SJCRH30 (cell line): Measurements from ENCODE around the gene PRELID3B. TPM values are rescaled to one million over a fixed set of nuclear protein-coding genes. Genes with fewer than 3 reads are reported as not detected.
A peak's percentile ranks its signal among the peaks of the same experiment; 100 is the strongest.

Experiments used
- DNase-seq, 2 experiments: peaks; one replicate each; pipeline ENCODE4 v3.0.0-alpha.2; 2015 to 2020
- H3K27ac ChIP-seq: fragments of 250-450 bp; sonication (Bioruptor Pico); 2 replicates; pipeline ENCODE4 v1.5.1; 2020; ENCODE audit warnings: mild to moderate bottlenecking, moderate library complexity
- H3K27me3 ChIP-seq: fragments of 250-450 bp; sonication (Bioruptor Pico); 2 replicates; pipeline ENCODE4 v1.5.1; 2020; ENCODE audit warnings: mild to moderate bottlenecking, moderate library complexity
- H3K36me3 ChIP-seq: fragments of 250-450 bp; sonication (Bioruptor Pico); 2 replicates; pipeline ENCODE4 v1.5.1; 2020; ENCODE audit warnings: mild to moderate bottlenecking, moderate library complexity
- H3K4me1 ChIP-seq: fragments of 250-450 bp; sonication (Bioruptor Pico); 2 replicates; pipeline ENCODE4 v1.5.1; 2020; ENCODE audit warnings: mild to moderate bottlenecking, moderate library complexity
- H3K4me3 ChIP-seq: fragments of 250-450 bp; sonication (Bioruptor Pico); 2 replicates; pipeline ENCODE4 v1.5.1; 2020; ENCODE audit warnings: mild to moderate bottlenecking, moderate library complexity
- H3K9me3 ChIP-seq: fragments of 250-450 bp; sonication (Bioruptor Pico); replicated peaks from 2 replicates; pipeline ENCODE4 v1.5.1; 2020; ENCODE audit warnings: mild to moderate bottlenecking, moderate library complexity
- total RNA-seq: library from RNA; depleted of rRNA; stranded (reverse); fragments of >200 nt; shearing (Covaris generic); gene quantifications from 2 replicates; pipeline ENCODE4 v1.2.3, GENCODE V29; 2014; rRNA removed

Gene PRELID3B
- 298 and 331 TPM in 2 replicates for total RNA-seq

DNA sequence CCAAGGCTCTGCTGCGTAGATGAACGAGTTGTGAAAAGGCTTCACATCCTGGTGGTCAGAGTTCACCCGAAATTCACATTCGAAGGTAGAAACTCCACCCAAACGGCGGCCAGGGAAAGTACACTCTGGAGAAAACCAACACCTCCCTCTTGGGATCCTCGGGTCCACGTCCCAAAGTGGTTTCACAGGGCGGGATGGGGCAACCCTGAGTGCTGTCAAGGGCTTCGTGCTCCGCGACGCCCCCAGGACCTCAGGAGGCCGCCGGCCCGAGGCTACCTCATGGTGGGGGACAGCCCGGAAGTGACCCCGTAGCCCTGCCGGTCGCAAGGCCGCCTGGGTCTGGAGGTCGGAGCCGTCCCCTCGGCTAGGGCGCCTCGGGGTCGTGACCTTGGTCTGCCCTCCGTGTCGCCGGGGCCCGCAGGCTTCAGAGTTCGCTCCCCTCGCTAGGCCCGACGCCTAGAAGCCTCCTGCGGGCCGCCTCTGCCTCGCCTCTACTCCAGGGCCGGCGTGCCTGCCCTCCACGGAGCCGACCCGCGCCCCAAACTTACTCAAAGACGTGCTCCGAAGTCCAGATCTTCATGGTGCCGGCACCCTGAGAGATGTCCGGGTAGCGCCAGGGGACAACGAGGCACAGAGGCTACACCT, at the start of gene PRELID3B:
TSS of gene PRELID3B (minus strand) at position 636 of the 645 bp plus-strand sequence. CDS start at position 580, 56 bp downstream.
- DNase-seq, result peak; percentile 69
- peaks cover 34% of the 10 kb centered on the region for H3K36me3 ChIP-seq
- no peaks in the 10 kb centered on the region for H3K9me3 ChIP-seq
- peaks cover 18% of the 10 kb centered on the region for H3K4me1 ChIP-seq
- no peaks in the 10 kb centered on the region for H3K27me3 ChIP-seq
- H3K4me3 ChIP-seq, result peak within 1 kb of the TSS; percentile 87
- peak within 1 kb of the TSS; percentile 70 for H3K27ac ChIP-seq

DNA sequence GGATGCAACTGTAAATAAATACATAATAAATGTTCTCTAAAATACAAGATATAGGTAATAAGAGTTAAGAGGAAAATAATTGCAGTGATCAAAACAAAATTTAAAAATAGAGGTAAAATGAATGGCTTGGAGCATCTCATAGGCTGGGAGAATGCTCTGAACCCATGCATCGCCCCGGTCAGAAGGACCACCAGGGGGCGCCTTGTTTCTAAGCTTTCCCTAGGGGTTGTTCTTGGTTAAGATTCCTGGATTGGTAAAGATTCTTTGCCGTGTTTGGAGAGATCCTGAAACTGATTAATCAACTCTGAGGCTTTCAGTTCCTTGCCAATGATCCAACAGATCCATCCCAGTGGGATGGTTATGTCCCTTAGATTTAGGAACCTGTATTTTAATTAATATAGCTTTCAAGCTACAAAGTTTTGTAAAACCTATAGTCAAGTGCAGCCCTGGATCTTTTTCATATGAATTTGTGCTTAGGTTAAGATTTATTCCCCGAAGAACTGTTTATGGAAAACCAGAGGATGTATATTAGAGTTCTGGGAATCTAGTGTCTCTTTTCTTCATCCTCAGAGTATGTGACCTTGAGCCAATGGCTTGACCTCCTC, 45.3 kb upstream of the PRELID3B start:
- H3K4me3 ChIP-seq, result no peak overlapping the region
- no peak overlapping the region for H3K27ac ChIP-seq
- peaks cover 13% of the 10 kb centered on the region for H3K4me1 ChIP-seq
- no peaks in the 10 kb centered on the region for H3K27me3 ChIP-seq
- no peaks in the 10 kb centered on the region for H3K9me3 ChIP-seq
- peak; percentile 88 to 98 for DNase-seq
- no peaks in the 10 kb centered on the region for H3K36me3 ChIP-seq

DNA sequence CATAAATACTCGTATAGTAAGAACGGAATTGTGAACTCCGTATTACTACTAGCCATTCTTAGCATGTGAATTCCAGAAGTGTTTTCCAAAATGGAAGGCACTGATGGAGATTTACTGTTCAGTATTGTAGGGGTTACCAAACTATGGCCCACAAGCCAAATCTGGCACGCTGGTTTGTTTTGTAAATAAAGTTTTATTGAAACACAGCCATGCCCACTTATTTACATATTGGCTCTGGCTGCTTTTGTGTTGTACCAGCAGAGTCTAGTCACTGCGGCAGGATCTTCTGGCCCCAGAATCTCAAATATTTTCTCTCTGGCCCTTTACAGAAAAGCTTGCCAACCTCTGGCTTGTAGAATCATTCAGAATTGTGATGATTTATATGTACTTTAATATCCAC, 44.3 kb upstream of the PRELID3B start:
- Histone ChIP-seq H3K4me1 (peaks cover 24% of the 10 kb centered on the region), H3K27ac (no peak overlapping the region), H3K27me3 (no peaks in the 10 kb centered on the region), H3K9me3 (no peaks in the 10 kb centered on the region), H3K4me3 (no peak overlapping the region), H3K36me3 (no peaks in the 10 kb centered on the region)
- no peak for DNase-seq

DNA sequence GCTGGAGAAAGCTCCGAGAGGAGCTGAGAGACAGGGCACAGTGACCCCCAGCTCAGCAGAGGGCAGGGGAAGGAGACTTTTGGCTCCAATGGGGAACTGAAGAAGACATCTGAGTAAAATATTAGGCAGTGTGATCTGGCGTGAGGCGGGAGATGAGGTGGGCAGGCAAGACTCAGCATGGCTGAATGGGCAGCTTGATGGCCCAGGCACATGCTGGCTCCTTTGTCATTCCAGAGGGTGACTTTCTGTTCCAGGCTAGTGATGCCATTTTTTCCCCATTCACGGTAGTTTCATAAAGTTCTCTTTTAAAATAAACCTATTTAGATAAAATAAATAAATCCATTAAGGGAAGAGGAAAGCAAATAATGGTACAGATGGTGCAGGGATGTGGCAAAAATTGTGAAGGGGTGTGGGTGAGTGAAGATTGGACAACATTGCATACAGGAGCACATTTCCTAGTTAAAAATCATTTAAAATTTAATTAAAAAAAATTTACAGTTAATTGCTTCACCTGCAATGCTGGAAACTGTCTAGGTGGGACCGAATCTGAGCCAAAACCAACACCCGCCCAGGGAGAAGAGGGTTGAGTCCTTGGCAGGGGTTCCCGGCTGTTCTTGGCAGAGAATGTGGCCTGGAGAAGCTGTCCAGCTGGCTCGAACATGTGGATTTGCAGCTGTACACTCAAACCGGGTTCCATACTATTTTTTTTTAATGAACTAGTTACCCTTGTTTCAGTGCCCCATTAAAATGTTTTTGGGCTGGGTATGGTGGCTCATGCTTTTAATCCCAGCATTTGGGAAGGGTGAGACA, 41.7 kb upstream of the PRELID3B start:
- Histone ChIP-seq H3K36me3 (no peaks in the 10 kb centered on the region), H3K27me3 (no peaks in the 10 kb centered on the region), H3K27ac (no peak overlapping the region), H3K4me3 (no peak overlapping the region), H3K9me3 (no peaks in the 10 kb centered on the region), H3K4me1 (peaks cover 28% of the 10 kb centered on the region)
- no peak for DNase-seq

DNA sequence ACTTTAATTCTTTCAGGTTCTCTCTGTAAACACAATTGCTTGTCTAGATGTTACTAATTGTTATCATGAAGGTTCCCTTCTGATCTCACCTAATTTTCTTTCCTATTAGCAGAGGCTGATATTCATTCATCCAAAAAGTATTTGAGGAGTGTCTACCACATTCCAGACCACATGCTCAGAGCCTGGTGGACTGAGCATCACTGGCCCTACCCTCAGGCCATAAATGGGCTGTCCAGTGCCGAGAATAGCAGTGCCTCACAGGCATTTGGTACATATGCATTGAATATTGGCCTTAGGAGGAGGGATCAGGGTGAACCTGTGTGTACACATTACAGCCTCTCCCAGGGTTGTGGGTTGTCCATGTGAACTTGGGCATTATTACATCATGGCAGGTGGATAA, 40.4 kb upstream of the PRELID3B start:
- peak; percentile 55 to 70 for DNase-seq
- Histone ChIP-seq H3K27ac (peak overlapping the region; percentile 26), H3K9me3 (no peaks in the 10 kb centered on the region), H3K4me3 (no peak overlapping the region), H3K36me3 (no peaks in the 10 kb centered on the region), H3K27me3 (no peaks in the 10 kb centered on the region), H3K4me1 (peaks cover 31% of the 10 kb centered on the region)

DNA sequence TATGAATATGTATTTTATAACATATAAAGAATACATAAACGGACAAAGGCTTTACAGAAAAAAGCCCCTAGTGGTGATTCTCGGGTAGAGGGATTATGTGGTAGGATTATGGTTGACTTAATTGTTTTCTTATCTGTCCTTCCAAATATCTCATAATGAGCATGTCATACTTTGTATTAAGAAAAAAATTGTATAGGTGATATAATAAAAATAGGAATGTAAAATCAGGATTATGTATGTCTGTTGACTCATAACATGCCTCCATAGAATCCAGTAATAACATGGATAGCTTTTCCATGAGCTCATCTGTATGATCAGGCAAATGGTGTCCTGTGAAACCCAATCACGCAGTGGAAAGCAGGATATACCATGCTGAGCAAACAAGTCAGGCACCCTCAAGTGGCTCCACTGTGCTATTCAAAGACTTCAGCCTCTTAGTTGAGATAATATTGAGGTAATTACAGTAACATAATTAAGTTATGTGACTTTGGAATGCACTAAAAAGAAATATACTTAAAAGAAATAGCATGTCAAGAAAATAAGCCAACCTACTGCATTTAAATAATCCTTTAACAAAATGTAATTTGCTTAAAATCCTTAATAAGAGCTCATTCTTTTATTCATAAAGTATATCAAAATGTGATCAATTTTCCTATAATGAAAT, 39.6 kb upstream of the PRELID3B start:
- H3K36me3 ChIP-seq, result no peaks in the 10 kb centered on the region
- H3K9me3 ChIP-seq, result no peaks in the 10 kb centered on the region
- H3K4me1 ChIP-seq, result peaks cover 30% of the 10 kb centered on the region
- no peak overlapping the region for H3K4me3 ChIP-seq
- peak overlapping the region; percentile 26 for H3K27ac ChIP-seq
- H3K27me3 ChIP-seq, result no peaks in the 10 kb centered on the region
- DNase-seq, result peak; percentile 80 to 87

DNA sequence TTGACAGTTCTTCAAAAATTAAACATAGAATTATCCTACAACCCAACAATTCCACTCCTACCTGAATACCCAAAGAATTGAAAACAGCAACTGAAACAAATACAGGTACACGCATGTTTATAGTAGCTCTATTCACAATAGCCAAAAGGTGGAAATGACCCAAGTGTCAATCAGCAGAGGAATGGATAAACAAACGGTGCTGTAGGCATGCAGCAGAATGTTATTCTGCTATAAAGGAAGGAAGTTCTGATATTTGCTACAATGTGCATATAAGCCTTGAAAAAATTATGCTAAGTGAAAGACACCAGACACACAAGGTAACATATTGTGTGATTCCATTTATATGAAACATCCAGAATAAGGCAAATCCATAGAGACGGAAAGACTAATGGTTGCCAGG, 38.5 kb upstream of the PRELID3B start:
- no peak overlapping the region for H3K4me3 ChIP-seq

DNA sequence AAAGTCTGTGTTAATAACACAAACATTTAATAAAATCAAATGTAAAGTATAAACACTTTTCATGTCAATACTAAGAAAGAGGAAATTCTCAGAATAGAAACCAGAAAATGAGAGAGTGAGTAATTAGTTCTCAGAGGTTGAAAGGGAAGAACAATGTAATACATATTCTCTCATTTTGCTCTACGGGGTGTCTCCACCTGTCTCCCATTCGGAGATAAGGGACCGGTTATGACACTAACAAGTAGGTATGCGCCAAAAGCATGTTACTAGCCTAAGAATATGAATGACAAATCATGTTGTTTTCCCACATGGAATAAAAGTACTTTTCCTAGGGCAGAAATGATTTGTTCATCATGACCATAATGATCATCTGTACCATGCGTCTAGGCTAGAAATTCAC, 35.6 kb upstream of the PRELID3B start:
- DNase-seq, result peak in 1 of 2 experiments; percentile 32
- no peak overlapping the region for H3K27ac ChIP-seq

More for the DNA sequence above, 38.5 kb upstream of the PRELID3B start:
- no peak for DNase-seq
- H3K9me3 ChIP-seq, result no peaks in the 10 kb centered on the region
- H3K27me3 ChIP-seq, result no peaks in the 10 kb centered on the region
- H3K36me3 ChIP-seq, result no peaks in the 10 kb centered on the region
- peaks cover 30% of the 10 kb centered on the region for H3K4me1 ChIP-seq
- H3K27ac ChIP-seq, result no peak overlapping the region

DNA sequence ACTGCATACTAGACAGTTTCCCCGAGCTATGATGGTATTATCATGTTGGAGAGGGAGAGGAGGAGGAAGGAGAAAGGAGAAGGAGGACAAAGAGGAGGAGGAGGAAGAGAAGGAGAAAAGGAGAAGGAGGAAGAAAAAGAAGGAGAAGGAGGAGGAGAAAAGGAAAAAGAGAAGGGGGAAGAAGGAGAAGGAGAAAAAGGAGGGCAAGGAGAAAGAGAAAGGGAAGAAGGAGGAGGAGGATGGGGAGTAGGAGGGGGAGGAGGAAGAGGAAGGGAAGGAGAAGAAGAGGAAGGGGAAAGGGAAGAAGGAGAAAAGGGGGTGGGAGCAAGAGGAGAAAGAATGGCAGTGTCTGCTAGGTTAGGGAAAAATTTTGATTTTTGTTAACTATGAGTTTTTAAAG, 35.1 kb upstream of the PRELID3B start:
- DNase-seq, result no peak
- peaks cover 20% of the 10 kb centered on the region for H3K4me1 ChIP-seq
- no peak overlapping the region for H3K4me3 ChIP-seq
- H3K27ac ChIP-seq, result no peak overlapping the region
- no peaks in the 10 kb centered on the region for H3K27me3 ChIP-seq
- no peaks in the 10 kb centered on the region for H3K36me3 ChIP-seq
- no peaks in the 10 kb centered on the region for H3K9me3 ChIP-seq

More for the DNA sequence above, 35.6 kb upstream of the PRELID3B start:
- Histone ChIP-seq H3K4me3 (no peak overlapping the region), H3K27me3 (no peaks in the 10 kb centered on the region), H3K36me3 (no peaks in the 10 kb centered on the region), H3K4me1 (peaks cover 25% of the 10 kb centered on the region), H3K9me3 (no peaks in the 10 kb centered on the region)

DNA sequence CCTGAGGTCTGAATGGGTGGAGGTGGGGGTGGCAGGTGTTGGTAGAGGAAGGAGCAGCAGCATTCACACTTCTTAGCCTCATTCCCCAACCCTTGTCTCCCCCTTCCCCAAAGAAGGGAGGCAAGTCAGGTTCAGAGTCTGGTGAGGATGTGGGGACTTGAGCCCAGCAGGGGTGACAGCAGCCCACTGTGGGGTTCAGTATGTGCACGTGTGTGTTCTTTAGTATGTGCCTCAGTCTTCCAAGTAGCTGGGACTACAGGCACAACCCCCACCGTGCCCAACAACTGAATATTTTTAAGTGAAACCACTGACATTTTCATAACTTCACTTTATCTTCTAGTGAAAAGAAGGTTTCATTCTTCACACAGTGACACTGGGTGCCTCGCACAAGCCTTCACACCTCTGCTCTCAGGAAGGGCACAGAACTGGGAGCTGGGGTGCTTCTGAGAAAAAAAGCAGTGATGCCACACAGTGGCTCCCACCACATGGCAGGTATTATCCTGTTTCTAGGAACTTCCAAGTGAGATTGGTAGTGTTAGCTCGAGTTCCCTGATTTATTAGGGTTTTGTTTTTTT, 33.4 kb upstream of the PRELID3B start:
- Histone ChIP-seq H3K27me3 (peaks cover 4% of the 10 kb centered on the region; the same call in 1 of the 2 replicates), H3K9me3 (no peaks in the 10 kb centered on the region), H3K4me3 (no peak overlapping the region), H3K4me1 (peaks cover 7% of the 10 kb centered on the region), H3K36me3 (no peaks in the 10 kb centered on the region), H3K27ac (no peak overlapping the region)
- DNase-seq, result no peak

DNA sequence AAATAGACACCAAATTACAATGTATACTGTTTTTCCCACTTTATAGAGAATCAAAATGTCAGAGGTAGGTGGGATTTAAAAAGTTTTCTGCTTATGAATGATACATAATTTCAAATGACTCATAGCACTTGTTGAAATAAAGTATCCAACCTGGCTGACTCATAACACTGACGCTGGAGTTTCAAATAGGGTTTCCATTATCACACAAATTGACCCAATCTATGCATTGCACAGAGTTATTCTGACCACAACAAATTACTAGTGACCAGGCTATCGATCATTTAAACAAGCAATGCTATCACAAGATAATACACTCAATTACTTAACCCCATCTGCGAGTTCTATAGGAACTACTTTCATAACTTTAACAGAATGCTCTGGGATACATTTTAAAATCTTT, 31.9 kb upstream of the PRELID3B start:
- Histone ChIP-seq H3K27me3 (peaks cover 8% of the 10 kb centered on the region; the same call in 1 of the 2 replicates), H3K27ac (no peak overlapping the region), H3K4me3 (no peak overlapping the region), H3K4me1 (peaks cover 7% of the 10 kb centered on the region), H3K9me3 (no peaks in the 10 kb centered on the region), H3K36me3 (no peaks in the 10 kb centered on the region)
- DNase-seq, result no peak

DNA sequence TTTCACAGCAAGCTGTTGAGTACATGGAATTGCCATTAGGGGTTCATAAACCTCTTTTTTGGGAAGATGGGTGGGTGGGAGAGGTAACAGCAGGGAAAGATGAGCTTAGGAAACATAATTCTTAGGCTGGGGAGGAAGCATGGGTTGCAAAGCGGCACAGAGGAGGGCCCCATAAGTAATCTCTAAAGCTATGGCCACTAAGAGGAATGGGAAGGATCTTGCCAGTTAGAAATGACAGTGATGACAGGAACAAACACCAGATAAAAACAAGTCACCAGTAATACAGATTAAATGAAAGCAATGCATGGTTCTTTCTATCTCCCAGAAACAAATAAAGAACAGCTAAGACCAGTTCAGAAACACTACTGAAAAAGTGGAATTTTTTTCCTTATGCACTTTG, 31.0 kb upstream of the PRELID3B start:
- Histone ChIP-seq H3K27ac (no peak overlapping the region), H3K36me3 (no peaks in the 10 kb centered on the region), H3K27me3 (peaks cover 8% of the 10 kb centered on the region; the same call in 1 of the 2 replicates), H3K4me1 (peaks cover 7% of the 10 kb centered on the region), H3K4me3 (no peak overlapping the region), H3K9me3 (no peaks in the 10 kb centered on the region)
- no peak for DNase-seq

DNA sequence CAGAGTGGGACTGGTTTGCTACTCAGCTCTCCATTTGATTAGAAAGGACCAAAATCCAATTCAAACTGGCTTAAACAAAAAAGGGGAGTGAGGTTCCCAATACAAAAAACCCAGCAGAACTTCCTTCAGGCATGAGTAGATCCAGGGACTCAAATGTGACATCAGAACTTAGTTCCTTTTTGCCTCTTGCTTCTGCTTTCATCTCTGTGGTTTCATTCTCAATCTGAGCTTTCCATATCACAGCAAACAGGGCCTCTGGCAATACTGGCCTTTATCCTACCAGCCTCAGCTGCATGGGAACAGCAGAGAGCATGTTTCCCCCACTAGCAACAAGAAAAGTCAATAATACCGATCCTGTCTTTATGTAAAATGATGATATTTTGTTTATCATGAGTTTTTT, 28.6 kb upstream of the PRELID3B start:
- H3K4me1 ChIP-seq, result no peaks in the 10 kb centered on the region
- no peak overlapping the region for H3K4me3 ChIP-seq
- no peak for DNase-seq
- H3K27ac ChIP-seq, result no peak overlapping the region
- no peaks in the 10 kb centered on the region for H3K36me3 ChIP-seq
- peaks cover 14% of the 10 kb centered on the region; the same call in 1 of the 2 replicates for H3K27me3 ChIP-seq
- no peaks in the 10 kb centered on the region for H3K9me3 ChIP-seq

DNA sequence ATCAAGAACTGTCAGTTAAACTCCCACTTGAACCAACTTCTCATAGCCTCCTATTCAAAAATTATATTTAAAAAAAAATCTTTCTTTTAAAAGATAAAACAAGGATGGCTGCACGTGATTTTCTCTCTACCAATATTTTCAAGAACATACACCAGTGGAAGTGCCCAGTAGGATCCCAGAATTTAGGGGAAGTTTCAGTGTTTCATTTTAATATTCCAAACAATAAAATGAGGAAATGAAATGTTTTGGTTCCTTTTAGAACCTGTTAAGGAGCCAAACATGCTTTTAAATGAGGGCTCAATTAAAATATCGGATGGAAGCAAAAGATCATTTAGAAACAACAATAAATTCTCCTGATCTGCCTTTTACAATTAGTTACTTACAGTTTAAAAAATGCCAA, 26.4 kb upstream of the PRELID3B start:
- Histone ChIP-seq H3K36me3 (no peaks in the 10 kb centered on the region), H3K4me1 (peaks cover 7% of the 10 kb centered on the region), H3K27me3 (peaks cover 14% of the 10 kb centered on the region; the same call in 1 of the 2 replicates), H3K27ac (no peak overlapping the region), H3K9me3 (no peaks in the 10 kb centered on the region), H3K4me3 (no peak overlapping the region)
- no peak for DNase-seq
